NCI-H128 (cell line): Measurements from ENCODE around the gene PCNX2.

ENCODE experiments used
- DNase-seq: peaks from one replicate; lab custom pipeline; 2025; ENCODE audit not compliant: unreplicated experiment; lab: John Stamatoyannopoulos, UW

PCNX2 gene

DNA sequence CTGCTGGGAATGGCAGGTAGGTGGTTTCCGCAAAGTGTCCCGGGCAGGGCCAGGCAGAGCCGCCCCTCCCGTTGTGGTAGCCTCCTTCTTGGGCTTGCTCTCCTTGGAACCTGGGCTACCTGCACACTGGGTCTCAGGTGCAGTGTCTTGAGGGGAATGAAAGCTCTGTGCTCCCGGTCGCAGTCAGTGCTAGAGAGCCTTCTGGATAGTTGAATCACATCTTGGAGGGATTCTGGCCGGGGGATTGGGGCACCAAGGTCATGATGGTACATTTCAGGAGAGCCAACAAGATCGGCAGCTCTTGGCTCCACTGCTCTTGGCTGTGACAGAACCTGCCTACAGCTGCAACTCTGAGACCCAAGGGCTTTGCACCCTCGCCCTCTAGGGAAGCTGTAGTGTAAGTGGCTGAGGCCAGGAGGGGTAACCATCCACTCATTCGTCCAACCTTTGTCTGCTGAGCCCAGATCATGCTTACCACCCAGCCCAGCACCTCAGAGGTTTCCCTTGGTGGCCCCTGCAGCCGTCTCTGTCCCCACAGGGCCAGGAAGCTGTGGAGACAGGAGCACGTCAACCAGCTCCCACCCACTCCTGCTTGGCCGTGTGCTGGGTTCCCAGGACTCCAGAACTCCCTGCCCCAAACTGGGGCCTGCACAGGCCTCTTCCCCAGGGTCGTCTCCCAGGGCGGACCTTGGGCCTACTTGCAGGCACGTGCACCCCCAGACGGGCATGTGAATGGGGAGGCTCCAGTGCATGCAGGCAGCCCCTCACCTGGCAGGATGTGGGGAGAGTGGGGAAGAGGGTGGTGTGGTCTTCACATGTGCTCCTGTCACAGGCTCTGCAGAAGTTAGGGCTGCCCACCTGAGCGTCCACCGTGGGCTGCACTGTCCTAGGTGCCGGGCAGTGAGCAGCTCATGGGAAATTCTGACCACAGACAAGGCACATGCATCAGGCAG, 305.1 kb downstream of the PCNX2 start:
- DNase-seq: no peak

DNA sequence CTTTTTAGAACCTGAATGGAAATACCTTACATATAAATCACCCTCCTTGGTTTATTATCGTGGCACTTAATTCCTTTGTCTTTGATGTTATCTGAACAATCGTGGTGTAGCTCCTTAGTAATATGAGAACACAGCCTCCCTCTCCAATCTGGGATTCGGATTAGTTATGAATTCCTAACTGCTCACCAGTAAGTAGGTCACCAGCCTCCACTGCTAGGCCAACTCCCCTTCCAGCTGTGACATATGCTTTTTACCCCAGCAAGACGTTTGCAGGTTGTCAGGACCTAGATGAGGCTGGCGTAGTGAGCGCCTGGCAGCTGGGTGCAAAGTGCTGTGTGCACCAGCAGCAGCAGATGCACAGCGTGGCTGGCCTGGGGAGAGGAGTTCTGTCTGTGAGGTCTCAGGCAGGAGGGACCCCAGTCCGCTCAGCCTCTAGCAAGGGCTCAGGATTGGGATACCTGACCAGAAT, 306.9 kb downstream of the PCNX2 start:
- no peak for DNase-seq

DNA sequence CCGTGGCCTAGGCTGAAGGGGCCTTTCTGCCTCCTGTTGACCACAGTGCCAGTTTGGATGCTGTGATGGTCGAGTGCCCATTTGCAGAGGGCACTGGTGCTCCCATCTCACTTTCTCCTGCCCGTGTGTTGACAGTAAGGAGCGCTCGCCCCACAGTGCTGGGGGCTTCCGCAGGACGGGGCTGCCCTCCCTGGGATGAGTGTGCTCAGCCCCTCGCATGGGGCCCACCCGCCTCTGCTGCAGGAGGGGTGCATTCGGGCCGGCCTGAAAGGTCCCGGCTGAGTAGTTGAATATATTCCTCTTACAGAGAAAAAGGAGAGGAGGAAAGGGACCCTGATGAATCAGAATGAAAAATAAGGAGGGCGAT, 307.8 kb downstream of the PCNX2 start:
- no peak for DNase-seq

DNA sequence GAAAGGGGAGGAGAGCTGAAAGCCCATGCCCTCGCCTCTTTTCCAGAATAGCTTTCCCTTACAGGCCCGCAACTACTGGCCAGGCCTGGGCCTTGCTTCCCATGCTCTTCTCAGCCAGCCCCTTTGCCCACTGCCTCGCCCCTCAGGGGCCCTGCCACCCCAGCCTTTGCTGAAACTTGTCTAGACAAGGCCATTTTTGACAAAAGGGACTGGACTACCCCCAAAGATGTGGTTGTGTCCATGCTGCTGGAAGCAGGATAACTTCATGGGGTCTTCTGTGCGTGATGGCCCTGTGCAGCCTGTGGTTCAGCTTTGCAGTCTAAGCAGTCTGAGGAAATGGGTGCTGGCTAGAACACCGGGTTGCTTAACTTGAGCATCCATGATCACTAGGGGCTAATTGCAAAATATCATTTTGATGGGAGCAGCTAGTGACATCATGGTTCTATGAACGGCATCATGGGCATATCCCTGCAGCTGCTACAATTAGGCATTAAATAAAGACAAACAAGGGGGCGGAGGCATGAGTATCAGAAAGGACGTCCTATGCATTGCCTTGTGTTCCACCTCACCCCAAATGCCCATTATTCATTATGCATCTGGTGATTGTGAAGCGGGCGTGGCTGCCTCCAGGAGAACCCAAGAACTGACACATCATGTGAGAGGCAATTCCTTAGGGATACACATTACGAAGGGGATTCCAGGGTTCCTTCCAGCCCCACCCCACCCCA, 308.3 kb downstream of the PCNX2 start:
- DNase-seq: no peak

DNA sequence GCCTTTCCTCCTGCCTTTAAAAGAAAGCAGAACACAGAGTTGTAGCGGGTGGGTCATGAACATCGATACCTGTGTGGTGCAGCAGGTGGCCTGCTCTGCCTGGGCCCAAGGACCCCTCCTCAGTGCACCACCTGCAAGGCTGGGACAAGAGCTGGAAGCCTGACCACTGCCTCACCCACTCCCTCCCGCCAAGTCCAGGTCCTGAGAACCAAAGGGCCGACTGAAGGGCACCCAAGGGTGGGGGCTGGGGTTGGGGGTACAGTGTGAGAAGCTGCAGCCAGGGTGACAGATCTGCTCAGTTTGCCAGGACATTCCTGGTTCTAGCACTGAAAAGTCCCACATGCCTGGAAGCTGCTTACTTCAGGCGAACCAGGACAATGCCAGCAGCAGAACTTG, 309.0 kb downstream of the PCNX2 start:
- DNase-seq: no peak

DNA sequence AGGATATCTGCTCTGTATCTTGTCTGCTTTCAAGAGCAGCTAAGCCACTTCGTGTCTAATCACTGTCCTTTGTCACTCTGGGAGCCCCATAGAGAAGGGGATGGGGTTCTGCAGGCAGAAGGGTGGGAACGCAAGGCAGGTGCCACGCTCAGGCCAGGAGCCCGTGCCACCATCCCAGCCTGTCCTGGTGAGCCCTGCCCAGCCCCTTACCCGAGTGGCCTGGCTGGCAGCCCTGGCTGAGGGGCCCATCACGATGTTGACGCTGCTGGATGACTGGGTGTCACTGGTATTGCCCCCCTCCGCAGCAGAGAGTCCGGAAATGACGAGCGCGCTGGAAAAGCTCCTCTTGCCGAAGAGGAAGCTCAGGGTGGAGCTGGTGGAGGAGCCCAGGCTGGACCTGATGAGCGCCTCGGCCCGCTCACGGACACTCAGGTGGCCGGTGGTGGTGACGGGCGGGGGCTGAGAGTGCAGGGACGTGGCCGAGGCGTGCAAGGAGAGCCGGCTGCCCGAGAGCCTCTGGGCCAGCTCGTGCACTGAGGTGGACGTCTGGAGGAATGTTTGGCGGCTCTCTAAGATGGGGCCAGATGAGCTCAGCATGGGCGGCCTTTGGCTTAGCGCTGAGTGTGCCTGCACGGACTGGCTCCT, 309.5 kb downstream of the PCNX2 start:
- DNase-seq: no peak

DNA sequence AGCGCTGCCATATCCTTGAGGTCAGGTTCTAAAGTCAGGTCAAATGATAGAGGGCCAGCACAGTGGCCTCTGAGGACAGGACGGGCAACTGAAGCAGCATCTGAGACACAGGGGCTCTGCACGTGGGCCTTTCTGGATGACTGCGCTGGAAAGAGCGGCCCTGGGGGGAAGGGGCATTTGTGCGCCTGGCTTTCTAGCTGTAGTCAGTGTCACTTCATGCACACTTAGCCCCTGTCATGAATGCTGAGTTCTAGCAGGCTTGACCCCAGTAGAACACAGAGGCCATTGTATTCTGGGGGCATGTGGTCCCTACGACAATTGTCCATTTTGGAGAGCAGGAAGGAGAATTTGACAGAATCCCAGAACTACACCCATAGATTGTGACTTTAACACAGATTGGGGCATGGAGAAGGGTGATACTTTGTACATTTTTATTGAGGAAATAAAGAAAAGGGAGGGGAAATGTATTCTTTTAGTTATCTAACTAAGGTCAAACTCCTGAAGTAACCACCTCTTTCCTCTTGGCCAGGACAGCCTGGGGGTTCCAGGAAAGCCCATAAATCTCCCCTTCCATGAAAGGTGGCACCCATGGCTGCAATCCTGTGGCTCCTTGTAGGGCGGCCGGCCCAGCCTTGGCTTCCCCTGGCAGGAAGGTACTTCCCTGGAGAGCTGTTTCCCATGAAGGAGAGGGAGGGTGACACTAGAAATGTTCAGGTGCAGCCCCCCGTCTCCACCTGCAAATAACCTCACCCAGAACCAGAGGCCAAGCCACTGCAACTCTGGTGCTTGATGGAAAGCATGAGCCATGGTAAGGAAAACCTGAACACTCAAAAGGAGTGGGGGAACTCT, 310.7 kb downstream of the PCNX2 start:
- no peak for DNase-seq

DNA sequence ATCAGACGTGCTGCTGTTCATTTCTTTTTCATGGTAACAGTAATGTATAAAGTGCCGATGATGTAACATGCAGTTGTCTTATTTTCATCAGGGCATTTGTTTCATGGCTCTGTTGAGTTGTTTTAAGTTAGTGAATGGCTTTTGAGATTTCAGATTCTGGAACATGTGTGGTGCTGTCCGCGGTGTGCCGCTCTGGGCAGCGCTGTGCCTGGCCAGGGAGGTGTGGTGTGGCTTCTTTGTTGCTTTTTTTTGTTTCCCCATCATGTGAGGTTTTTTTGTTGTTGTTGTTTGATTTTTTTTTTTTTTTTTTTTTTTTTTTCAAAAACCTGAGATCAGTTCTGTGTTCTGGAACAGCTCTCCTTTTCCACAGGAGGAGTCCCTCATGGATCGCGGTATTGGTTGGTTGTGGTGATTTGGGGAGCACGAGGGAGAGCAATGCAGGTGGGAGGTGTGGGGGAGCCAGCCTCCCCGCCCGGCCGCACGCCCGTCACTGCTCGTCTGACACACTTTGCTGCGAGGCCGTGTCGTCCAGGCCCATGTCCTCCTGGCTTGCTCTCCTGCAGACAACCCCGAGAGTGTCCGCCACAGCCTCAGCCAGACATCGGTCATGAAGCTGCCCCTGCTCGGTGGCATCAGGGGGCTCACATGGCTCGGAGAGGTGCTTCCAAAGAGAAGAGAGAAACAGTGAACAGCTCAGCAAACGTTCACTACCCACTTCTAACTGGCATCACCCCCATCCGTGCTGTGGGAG, 311.5 kb downstream of the PCNX2 start:
- DNase-seq: no peak

DNA sequence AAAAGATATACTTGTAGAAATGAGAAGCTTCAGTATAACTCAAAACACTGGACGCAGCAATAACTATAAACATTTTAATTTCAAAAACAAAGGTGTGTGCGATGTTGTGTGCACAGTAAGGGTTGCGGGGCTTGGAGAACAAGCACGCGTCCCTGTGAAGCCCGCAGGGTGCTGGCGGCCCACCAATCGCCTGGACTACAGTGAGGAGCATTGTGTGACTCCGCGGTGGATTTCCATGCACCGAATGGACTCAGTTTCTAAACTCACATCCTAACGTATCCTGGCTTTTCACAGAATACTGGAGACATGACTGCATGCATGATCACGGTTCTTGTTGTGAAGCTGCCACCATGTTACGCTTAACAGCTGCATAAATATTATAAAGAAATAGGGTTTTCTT, 312.1 kb downstream of the PCNX2 start:
- no peak for DNase-seq

DNA sequence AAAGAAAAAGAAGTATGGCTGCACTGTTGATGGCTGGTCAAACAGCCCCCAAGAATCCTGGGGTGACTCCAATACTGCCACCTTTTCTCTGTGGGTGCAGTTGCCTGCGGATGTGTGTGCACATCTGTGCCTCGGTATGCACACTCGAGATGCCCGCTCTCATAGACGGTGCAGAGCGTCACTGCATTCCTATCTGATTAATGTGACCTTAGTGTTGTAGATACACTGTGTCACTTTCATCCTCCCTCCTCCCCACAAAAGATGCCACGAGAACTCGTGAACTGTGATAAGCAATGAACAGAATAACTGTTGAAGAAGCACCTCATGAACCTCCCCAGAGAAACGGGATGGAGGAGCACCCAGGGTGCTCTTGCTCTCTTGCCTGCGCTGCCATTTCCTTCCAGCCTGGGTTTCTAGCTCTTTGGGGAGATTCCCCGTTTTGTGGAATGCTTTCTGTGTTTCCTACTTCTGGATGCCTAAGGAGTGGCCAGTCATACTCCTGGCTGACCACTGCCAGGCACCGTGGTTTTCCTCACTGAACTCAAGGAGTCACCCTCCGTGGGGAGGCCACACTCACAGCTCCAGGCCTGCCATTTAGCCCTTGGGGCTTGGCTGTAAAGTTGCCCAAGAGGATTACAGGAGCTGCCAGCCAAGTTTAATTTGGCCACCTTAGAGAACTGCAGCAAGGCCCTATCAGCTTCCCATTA, 313.1 kb downstream of the PCNX2 start:
- no peak for DNase-seq

DNA sequence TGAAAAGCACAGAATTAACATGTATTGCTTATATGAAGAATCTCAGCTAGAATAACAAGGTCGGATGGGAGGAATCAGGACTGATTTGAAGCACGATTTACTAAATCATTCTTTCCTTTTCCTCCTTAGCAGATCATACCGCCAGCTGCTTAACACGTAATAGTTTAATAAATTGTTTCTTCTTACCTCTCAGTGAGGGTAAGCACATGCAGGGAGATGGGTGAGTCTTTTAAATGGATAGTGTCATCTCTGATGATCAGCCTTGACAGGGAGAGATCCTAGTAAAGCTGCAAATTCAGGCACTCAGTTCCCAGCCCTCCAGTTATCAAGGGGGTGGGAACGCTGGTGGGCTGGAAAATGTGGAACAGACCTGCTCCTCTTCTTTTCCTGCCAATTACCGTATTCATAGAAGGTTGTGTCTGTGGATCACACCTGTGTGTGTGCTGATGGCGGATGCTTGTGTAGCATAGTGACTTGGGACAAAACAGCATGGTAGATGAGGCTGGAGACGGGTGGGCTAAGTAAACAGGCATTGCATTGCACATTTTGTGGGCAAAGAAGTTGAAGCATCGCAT, 314.5 kb downstream of the PCNX2 start:
- no peak for DNase-seq

DNA sequence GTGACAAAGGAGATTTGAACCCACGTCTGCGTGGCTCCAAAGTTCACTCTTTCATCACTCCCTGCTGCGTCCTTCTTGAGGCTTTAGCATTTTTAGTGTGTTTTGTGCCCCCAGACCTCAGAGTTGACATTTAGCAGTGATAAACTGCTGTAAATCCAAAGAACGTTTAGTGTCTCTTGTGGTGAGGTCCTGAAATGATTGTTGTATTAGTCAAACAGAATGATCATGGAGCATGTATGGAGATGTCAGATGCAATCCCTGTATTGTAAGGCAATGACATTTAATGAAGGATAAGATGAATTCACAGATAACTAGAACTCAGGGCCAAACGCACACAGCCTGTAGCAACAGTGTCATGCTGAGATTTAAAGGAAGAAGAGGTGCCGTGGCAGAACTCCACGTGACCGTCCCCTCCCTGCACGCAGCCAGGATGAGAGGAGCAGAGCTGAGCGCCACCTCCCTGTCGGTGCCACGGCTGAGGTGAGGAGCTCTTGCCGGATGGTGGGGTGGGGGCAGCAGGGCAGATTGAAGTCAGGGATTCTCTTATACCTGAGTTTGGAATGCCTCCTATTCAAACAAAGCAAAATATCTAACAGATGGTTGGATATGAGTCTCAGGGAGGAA, 315.1 kb downstream of the PCNX2 start:
- no peak for DNase-seq

DNA sequence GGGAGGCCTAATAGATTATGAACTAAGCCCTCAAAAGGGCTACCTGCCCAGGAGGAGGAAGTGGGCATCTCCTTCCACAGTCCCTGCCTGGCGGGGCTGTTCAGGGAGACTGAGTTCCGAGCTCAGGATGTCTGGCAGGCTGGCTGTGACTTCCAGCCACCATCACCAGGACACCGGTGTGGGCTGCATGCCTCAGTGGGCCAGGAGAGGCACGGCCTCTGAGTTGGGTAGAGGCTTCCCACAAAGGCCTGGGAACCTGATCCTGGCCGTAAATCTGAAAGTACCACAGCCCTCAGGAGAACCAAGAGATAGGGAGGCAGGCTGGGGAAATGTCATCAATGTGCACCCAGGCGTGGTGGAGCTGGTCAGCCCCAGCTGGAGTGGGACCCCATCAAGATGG, 316.0 kb downstream of the PCNX2 start:
- DNase-seq: no peak

DNA sequence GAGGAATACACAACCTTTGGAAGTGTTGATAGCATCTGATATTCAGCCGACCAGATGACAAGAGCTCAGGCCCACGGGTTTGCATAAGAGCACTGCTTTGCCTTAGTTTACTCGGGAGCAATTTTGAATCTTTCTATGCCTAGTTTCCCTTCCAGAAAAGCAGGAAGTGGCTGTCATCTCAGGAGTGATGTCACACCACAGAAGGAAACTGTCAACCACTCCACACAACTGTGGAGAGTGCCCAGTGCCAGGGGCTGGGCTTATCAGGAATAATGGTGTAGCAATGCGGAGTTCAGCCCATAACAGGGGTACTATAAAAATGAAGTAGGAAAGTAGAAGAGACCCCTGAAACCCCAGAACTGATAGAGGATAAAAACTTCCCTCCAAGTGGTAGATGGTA, 316.7 kb downstream of the PCNX2 start:
- no peak for DNase-seq

DNA sequence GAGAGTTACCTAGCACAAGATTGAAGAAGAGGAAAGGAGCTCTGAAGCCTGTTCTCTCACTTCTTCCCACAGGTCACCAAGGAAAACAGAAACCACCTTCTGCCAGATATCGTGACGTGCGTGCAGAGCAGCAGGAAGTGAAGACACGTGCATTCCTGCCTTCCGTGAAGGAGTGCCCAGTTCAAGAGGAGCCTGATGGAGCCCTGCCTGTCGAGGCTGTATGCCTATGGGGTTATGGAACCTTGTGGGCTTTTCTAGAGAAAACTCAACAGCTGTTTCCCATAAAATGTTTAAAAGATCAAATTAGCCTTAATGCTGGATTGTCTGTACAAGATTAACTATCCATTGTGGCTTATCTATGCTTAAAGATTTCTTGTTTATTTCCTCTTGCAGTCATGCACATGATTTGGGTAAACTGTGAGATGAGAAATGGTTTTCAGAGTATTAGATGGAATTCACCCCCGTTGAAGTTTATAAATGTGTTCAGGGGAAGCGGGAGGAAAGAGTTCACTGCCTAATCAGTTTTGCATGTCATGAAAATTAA, 317.4 kb downstream of the PCNX2 start:
- DNase-seq: no peak

DNA sequence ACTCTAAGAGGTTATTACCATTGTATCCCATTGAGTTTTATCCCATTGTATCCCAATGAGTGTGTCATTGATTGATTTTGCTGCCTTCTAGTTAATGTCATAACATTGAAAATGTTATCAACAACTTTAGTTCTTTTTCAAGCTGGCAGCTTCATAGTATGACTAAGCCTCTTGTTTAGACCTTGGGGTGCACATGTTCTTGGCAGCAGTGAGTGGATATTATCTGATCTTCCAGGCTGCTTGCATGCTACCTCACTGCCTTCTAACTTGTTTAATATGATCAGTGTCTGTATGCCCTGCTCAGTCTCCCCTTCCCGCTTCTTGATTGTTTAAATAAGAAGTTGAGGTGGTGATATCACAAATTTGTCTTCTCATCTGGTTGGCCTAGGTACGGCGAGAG, 320.6 kb downstream of the PCNX2 start:
- DNase-seq: no peak

DNA sequence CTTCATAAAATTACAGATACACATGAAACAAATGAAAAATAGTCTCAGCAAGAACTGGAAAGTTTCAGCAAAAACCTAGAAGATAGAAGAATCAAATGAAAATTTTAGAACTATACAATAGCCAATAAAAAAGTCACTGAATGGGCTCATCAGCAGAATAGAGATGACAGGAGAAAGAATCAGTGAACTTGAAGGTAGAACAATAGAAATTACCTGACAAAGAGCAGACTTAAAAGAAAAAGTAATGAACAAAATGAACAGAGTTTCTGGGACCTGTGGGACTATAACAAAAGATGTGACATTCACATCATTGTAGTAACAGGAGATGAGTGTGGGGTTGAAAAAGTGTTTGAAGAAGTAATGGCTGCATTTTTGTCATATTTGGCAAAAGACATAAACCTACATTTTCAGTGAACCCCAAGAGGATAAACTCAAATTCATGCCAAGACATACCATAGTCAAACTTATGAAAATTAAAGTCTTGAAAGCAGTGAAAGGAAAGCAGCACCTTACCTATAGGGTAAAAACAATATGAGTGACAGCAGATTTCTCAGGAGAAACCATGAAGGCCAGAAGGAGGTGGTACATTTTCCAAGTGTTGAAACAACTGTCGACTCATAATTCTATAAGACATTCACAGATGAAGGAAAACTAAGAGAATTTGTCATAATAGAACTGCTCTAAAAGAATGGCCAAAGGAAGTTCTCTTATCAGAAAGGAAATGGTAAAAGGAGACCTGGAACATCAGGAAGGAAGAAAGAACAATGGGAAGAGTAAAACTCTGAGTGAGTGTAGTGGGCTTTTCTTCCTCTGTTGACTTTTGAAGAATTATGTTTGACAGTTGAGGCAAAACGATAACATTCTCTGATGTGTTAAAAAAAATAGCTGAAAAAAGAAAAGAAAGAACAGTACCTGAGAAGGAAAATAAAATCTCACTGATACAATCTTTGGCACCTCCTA, 321.6 kb downstream of the PCNX2 start:
- DNase-seq: no peak
